HepG2 (cell line): ENCODE data around the gene CHRNB4. TPM values are rescaled to one million over a fixed set of nuclear protein-coding genes. Genes with fewer than 3 reads are reported as not detected.

Experiments
- ATAC-seq: fragments of 200-7000 bp; cut with Tn5 transposase; 3 replicates; pipeline ENCODE4 v1.9.1; 2020; ENCODE audit warnings: mild to moderate bottlenecking, moderate library complexity
- BruUV-seq: library from RNA; stranded (reverse); fragments of 400-500 nt; replicated peaks from 2 replicates; lab custom pipeline; 2021; lab: Mats Ljungman, UMichigan
- CTCF ChIA-PET: fragments of 300-600 bp; formaldehyde crosslinking; extraction: SDS; loops from one replicate; lab custom pipeline; 2021; ENCODE audit warnings: low total read pairs, inconsistent platforms, low intra/inter-chr PET ratio; lab: Yijun Ruan, JAX
- POLR2A ChIA-PET: fragments of 350-600 bp; sonication (Branson Sonifier 250); formaldehyde crosslinking; loops from one replicate; lab custom pipeline; 2020; ENCODE audit warnings: antibody characterized with exemption, inconsistent platforms; lab: Yijun Ruan, JAX
- DNase-seq: peaks from one replicate; pipeline ENCODE4 v3.0.0-alpha.2; 2015; ENCODE audit warnings: low spot score
- FAIRE-seq: peaks from 3 replicates; lab custom pipeline; 2011; peaks lifted over from hg19 to GRCh38; lab: Jason Lieb, UNC
- H2AFZ ChIP-seq: one replicate; pipeline ENCODE4 v1.6.1; 2011; ENCODE audit warnings: low read length, inconsistent platforms
- H3K27ac ChIP-seq: fragments of 300-600 bp; 3 replicates; pipeline ENCODE4 v1.8.0; 2011; ENCODE audit warnings: mixed run types, mild to moderate bottlenecking, mixed read lengths, low read length, inconsistent platforms; ENCODE audit not compliant: insufficient read depth; ENCODE audit errors: extremely low read length
- H3K27me3 ChIP-seq, 2 experiments: fragments of 200-600 bp in 1 of 2; 2 replicates in 1 of 2; 3 replicates in 1 of 2; pipeline versions ENCODE4 v1.6.0 to v1.8.0; 2011; ENCODE audit warnings: low read length in 2 of 2, mild to moderate bottlenecking in 2 of 2, moderate library complexity in 2 of 2, inconsistent platforms in 1 of 2; ENCODE audit not compliant: insufficient read depth in 2 of 2, control insufficient read depth in 1 of 2
- H3K36me3 ChIP-seq, 2 experiments: fragments of 200-600 bp in 1 of 2; replicated peaks in 1 of 2; 2 replicates in 1 of 2; 3 replicates in 1 of 2; pipeline versions ENCODE4 v1.5.1 to v1.8.0; 2011; ENCODE audit warnings: low read length in 2 of 2, inconsistent platforms in 1 of 2; ENCODE audit not compliant: insufficient read depth in 2 of 2, control insufficient read depth in 1 of 2
- H3K4me1 ChIP-seq: 2 replicates; pipeline ENCODE4 v1.5.1; 2012; ENCODE audit warnings: low read length, inconsistent platforms; ENCODE audit not compliant: insufficient read depth
- H3K4me2 ChIP-seq: 2 replicates; pipeline ENCODE4 v1.6.0; 2011; ENCODE audit warnings: low read depth, low read length, inconsistent platforms
- H3K4me3 ChIP-seq, 3 experiments: fragments of 200-600 bp in 1 of 3; sonication (generic), shearing (Covaris generic) in 1 of 3; replicated peaks in 1 of 3; 2 replicates each; pipeline ENCODE4 v1.5.1; 2011 to 2016; ENCODE audit warnings: low read length in 3 of 3, inconsistent platforms in 2 of 3, low read depth in 2 of 3, mild to moderate bottlenecking in 2 of 3, control low read depth in 1 of 3, mixed read lengths in 1 of 3; ENCODE audit not compliant: insufficient read depth in 1 of 3
- H3K79me2 ChIP-seq: one replicate; pipeline ENCODE4 v1.6.1; 2011; ENCODE audit warnings: low read length, inconsistent platforms; ENCODE audit not compliant: insufficient read depth
- H3K9ac ChIP-seq: 2 replicates; pipeline ENCODE4 v1.6.0; 2011; ENCODE audit warnings: mild to moderate bottlenecking, low read depth, low read length, inconsistent platforms; ENCODE audit not compliant: insufficient read depth
- H3K9me3 ChIP-seq: 2 replicates; pipeline ENCODE4 v1.5.1; 2012; ENCODE audit warnings: mild to moderate bottlenecking, low read length
- H4K20me1 ChIP-seq: 2 replicates; pipeline ENCODE4 v1.6.0; 2011; ENCODE audit warnings: inconsistent platforms, mild to moderate bottlenecking, low read length, moderate library complexity; ENCODE audit not compliant: insufficient read depth
- GLMP ChIP-seq: sonication (generic); formaldehyde crosslinking; IDR thresholded peaks from 2 replicates; pipeline ENCODE4 v1.9.0; 2021; ENCODE audit warnings: missing genetic modification reagents, mild to moderate bottlenecking, borderline replicate concordance
- KAT7 ChIP-seq: IDR thresholded peaks from 2 replicates; pipeline ENCODE4 v1.6.1; 2018; ENCODE audit warnings: borderline replicate concordance, missing compliant biosample characterization
- NFE2L1 ChIP-seq: sonication (generic); formaldehyde crosslinking; IDR thresholded peaks from 2 replicates; pipeline ENCODE4 v1.4.0; 2020; ENCODE audit warnings: missing genetic modification reagents, mild to moderate bottlenecking, borderline replicate concordance
- NFRKB ChIP-seq: fragments of 450-650 bp; IDR thresholded peaks from 2 replicates; pipeline ENCODE4 v1.6.1; 2017
- THYN1 ChIP-seq: sonication (generic); formaldehyde crosslinking; IDR thresholded peaks from 2 replicates; pipeline ENCODE4 v1.8.1; 2023; ENCODE audit warnings: low read depth, mild to moderate bottlenecking, moderate library complexity, missing genetic modification reagents, borderline replicate concordance
- ZBTB34 ChIP-seq: sonication (generic); formaldehyde crosslinking; IDR thresholded peaks from 2 replicates; pipeline ENCODE4 v1.8.0; 2022; ENCODE audit warnings: mild to moderate bottlenecking, missing genetic modification reagents
- ZNF331 ChIP-seq: sonication (generic); formaldehyde crosslinking; IDR thresholded peaks from 2 replicates; pipeline ENCODE4 v1.4.0; 2020; ENCODE audit warnings: missing genetic modification reagents
- ZSCAN5A ChIP-seq: sonication (generic); formaldehyde crosslinking; IDR thresholded peaks from 2 replicates; pipeline ENCODE4 v1.8.0; 2022; ENCODE audit warnings: mild to moderate bottlenecking, missing genetic modification reagents, borderline replicate concordance
- WGBS: methylation state at CpG from one replicate; pipeline ENCODE4 v1.1.6; 2017; ENCODE audit warnings: low lambda C conversion rate; 5-methylcytosine and 5-hydroxymethylcytosine counted together
- in situ Hi-C: cut with HindIII; loops from 2 replicates; pipeline ENCODE4 v1.10.0; 2017; ENCODE audit warnings: low pct_unique_long_range_greater_than_20kb; ENCODE audit not compliant: extremely low pct_ligation_motif_present
- intact Hi-C: fragments of 100-400 bp; cut with micrococcal nuclease; formaldehyde crosslinking; loops from one replicate; pipeline ENCODE4 v1.10.0; 2022; ENCODE audit not compliant: unreplicated experiment
- polyA plus RNA-seq, 8 experiments: library from polyadenylated mRNA; depleted of rRNA in 3 of 8; stranded (reverse) in 7 of 8; unstranded in 1 of 8; fragments of >200 nt; fragmentation: Illumina TruSeq in 4 of 8; extraction: Trizol in 4 of 8; gene quantifications; 2 replicates each; pipeline versions ENCODE4 v1.2.1 to v1.2.3, GENCODE V29; 2011 to 2016; ENCODE audit warnings: low read depth in 4 of 8, missing spikeins in 1 of 8, mixed read lengths in 1 of 8; ENCODE audit not compliant: insufficient read depth in 1 of 8
- total RNA-seq, 5 experiments: library from RNA; depleted of rRNA; stranded (reverse); fragments of >200 nt; fragmentation: Illumina TruSeq; extraction: Trizol; gene quantifications; 2 replicates each; pipeline ENCODE4 v1.2.3, GENCODE V29; 2016; ENCODE audit warnings: low read depth in 1 of 5

CHRNB4 gene
- total and polyA plus RNA-seq, 2 of the 13 experiments (the other 11 are each of a cell fraction or from before 2014, with no cell fraction given) = not detected

GRCh38 chr15:78604420-78604819 is 36.6 kb downstream of the CHRNB4 start (continued):
- no peak for TF ChIP-seq ZNF331 (CRISPR knock-in tag)

- Histone ChIP-seq H4K20me1 (no peaks in the 10 kb centered on the region), H3K9me3 (no peaks in the 10 kb centered on the region), H3K9ac (no peak overlapping the region), H3K4me2 (no peak overlapping the region), H3K27me3 (peaks cover 0 to 3% of the 10 kb centered on the region in 2 experiments; a peak in 1 of 5 replicates)
- no peak for FAIRE-seq
- WGBS = 32% methylated on average over 3 of the region's 3 CpGs
- TF ChIP-seq ZBTB34 (CRISPR knock-in tag) (no peak), NFE2L1 (CRISPR knock-in tag) (no peak)
- TF ChIP-seq, all 625 proteins: peak for 0
- DNase-seq (no peak), ATAC-seq (no peak)
- in situ Hi-C loops = no loop called here
- BruUV-seq = no TSS peak
- ChIA-PET CTCF (no interaction called here), POLR2A (no interaction called here)
- no peak overlapping the region for H3K4me3 ChIP-seq
- intact Hi-C loops = no loop called here
- no peak overlapping the region for H2AFZ ChIP-seq
- H3K4me1 ChIP-seq = no peaks in the 10 kb centered on the region
- no peaks in the 10 kb centered on the region for H3K36me3 ChIP-seq
- H3K79me2 ChIP-seq = no peaks in the 10 kb centered on the region
- no peak overlapping the region for H3K27ac ChIP-seq
Measured at GRCh38 chr15:78603467-78603866, 37.5 kb downstream of the CHRNB4 start.

- no peak overlapping the region for H3K4me2 ChIP-seq
- DNase-seq (no peak), ATAC-seq (no peak), FAIRE-seq (no peak)
- H3K27me3 ChIP-seq = no peaks in the 10 kb centered on the region
- in situ Hi-C loops = no loop called here
- H3K4me3 ChIP-seq = no peak overlapping the region
- POLR2A ChIA-PET = interaction anchor here (0.6 kb wide), 1 partner anchor 19 kb away, joined by 3 read pairs; no protein-coding TSS in a partner anchor
- H3K36me3 ChIP-seq = no peaks in the 10 kb centered on the region
- H3K9me3 ChIP-seq = no peaks in the 10 kb centered on the region
- H2AFZ ChIP-seq = no peak overlapping the region
- no peak overlapping the region for H3K27ac ChIP-seq
- intact Hi-C loops = no loop called here
- no peaks in the 10 kb centered on the region for H3K79me2 ChIP-seq
- H3K9ac ChIP-seq = no peak overlapping the region
- no TSS peak for BruUV-seq
- TF ChIP-seq ZSCAN5A (CRISPR knock-in tag) (no peak), NFRKB (no peak), KAT7 (no peak), GLMP (CRISPR knock-in tag) (no peak), THYN1 (CRISPR knock-in tag) (no peak)
- TF ChIP-seq, all 625 proteins: peak for 0
- CTCF ChIA-PET = no interaction called here
- Histone ChIP-seq H3K4me1 (no peaks in the 10 kb centered on the region), H4K20me1 (no peaks in the 10 kb centered on the region)
Measured at GRCh38 chr15:78599189-78599588, 41.8 kb downstream of the CHRNB4 start.
